ENCODE measurements around the gene LUC7L. TPM values are rescaled to one million over a fixed set of nuclear protein-coding genes. Genes with fewer than 3 reads are reported as not detected.
"Not testable (repeated sequence)": the region's sequence is repeated elsewhere in the genome, so short reads cannot be mapped to it uniquely, and the experiment has no call there.

Gene LUC7L
- total and polyA plus RNA-seq, 5 donors from 2014 or later = 8.9 to 152 (median 9.8) TPM

DNA sequence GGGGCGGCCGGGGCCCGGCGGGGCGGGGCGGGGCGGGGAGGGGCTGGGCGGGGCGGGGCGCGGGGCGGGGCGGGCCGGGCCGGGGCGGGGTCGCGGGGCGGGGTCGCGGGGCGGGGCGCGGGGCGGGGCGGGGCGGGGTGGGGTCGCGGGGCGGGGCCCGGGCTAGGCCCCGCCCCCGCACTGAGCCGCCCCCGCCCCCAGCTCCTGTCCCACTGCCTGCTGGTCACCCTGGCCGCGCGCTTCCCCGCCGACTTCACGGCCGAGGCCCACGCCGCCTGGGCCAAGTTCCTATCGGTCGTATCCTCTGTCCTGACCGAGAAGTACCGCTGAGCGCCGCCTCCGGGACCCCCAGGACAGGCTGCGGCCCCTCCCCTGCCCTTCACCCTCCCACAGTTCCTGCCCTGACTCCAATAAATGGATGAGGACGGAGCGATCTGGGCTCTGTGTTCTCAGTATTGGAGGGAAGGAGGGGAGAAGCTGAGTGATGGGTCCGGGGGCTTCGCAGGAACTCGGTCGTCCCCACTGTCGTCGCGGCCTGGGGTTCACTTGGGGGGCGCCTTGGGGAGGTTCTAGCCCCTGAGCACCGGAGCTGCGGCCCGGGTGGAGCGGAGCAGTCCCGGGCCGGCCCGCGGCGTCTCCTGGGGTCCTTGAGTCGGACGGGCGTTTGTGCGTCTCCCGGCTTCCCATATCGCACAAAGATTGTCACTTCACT, 64.3 kb downstream of the LUC7L start:
- H3K27me3 ChIP-seq (ENCODE audit: control insufficient read depth, insufficient read depth, low read length) = peaks cover 4% of the 10 kb centered on the region
- peak overlapping the region in 2 of 4 donors; percentile 22 to 54 for H3K4me3 Mint-ChIP-seq
- ATAC-seq (ENCODE audit: low read depth in 2 of 2) = no peak

DNA sequence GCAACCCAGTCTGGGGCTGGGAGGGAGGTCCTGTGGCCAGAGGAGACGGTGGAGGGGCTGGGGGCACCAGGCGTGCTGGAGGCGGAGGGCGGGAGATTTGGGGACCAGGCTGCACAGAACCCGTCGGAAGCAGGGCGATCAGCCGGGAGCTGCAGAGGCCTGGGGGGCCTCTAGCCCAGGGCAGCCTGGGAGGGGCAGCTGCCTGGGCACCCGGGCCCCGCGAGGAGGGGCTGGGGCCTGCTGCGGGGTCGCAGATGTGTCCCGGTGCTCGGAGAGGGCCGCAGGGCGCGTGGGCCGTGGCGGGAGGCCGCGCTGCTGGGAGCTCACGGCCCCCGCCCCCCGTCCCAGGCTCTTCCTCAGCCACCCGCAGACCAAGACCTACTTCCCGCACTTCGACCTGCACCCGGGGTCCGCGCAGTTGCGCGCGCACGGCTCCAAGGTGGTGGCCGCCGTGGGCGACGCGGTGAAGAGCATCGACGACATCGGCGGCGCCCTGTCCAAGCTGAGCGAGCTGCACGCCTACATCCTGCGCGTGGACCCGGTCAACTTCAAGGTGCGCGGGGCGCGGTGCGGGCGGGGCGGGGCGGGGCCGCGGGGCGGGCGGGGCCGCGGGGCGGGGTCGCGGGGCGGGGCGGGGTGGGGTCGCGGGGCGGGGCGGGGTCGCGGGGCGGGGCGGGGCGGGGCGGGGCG, 65.0 kb downstream of the LUC7L start:
- not testable (repeated sequence) for H3K4me1 Mint-ChIP-seq; H3K27ac Mint-ChIP-seq; H3K4me3 Mint-ChIP-seq; H3K27me3 ChIP-seq (ENCODE audit: control insufficient read depth, insufficient read depth, low read length); H3K9me3 ChIP-seq (ENCODE audit: control insufficient read depth in 2 of 2, low read length in 2 of 2); H3K27ac ChIP-seq (ENCODE audit: insufficient read depth, low read length, poor library complexity, severe bottlenecking); H3K9me3 Mint-ChIP-seq; H3K36me3 Mint-ChIP-seq; H3K4me3 ChIP-seq (ENCODE audit: low read depth, low read length); DNase-seq; H3K36me3 ChIP-seq (ENCODE audit: control insufficient read depth, insufficient read depth, low read length)
- peaks cover 52% of the 10 kb centered on the region for H3K27me3 Mint-ChIP-seq
- peak in 1 of 2 donors; percentile 38 for ATAC-seq (ENCODE audit: low read depth in 2 of 2)
- H3K4me1 ChIP-seq (ENCODE audit: control insufficient read depth, insufficient read depth, low read length, poor library complexity, severe bottlenecking) = peaks cover 14% of the 10 kb centered on the region

More for the DNA sequence above, 64.3 kb downstream of the LUC7L start:
- Histone ChIP-seq H3K4me3 (ENCODE audit: low read depth, low read length) (no peak overlapping the region), H3K4me1 (ENCODE audit: control insufficient read depth, insufficient read depth, low read length, poor library complexity, severe bottlenecking) (peaks cover 14% of the 10 kb centered on the region), H3K36me3 (ENCODE audit: control insufficient read depth, insufficient read depth, low read length) (no peaks in the 10 kb centered on the region), H3K9me3 (ENCODE audit: control insufficient read depth in 2 of 2, low read length in 2 of 2) (no peaks in the 10 kb centered on the region), H3K27ac (ENCODE audit: insufficient read depth, low read length, poor library complexity, severe bottlenecking) (no peak overlapping the region)
- Mint-ChIP-seq H3K27me3 (peaks cover 57% of the 10 kb centered on the region), H3K36me3 (no peaks in the 10 kb centered on the region), H3K27ac (no peak overlapping the region), H3K9me3 (no peaks in the 10 kb centered on the region), H3K4me1 (peaks cover 0 to 6% (median 0%) of the 10 kb centered on the region in 4 donors)
- no peak for DNase-seq

DNA sequence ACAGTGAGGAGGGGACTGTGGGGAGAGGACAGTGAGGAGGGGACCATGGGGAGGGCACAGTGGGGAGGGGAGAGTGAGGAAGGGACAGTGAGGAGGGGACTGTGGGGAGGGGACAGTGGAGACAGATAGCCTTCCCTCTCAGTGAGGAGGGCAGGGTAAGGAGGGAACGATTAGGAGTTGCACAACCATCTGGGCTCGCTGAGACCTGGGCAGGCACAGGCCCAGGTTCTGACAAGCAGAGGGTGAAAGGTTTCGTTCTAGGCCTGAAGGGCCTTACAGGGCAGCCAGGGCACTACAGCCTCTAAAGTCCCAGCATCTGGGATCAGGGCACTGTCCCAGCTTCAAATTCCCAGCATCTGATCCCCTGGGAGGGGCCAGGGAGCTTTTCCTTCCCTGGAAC, 65.6 kb downstream of the LUC7L start:
- not testable (repeated sequence) for H3K36me3 Mint-ChIP-seq; H3K27ac Mint-ChIP-seq; H3K4me3 Mint-ChIP-seq; H3K4me1 Mint-ChIP-seq; ATAC-seq (ENCODE audit: low read depth in 2 of 2); H3K27ac ChIP-seq (ENCODE audit: insufficient read depth, low read length, poor library complexity, severe bottlenecking); H3K27me3 ChIP-seq (ENCODE audit: control insufficient read depth, insufficient read depth, low read length); H3K9me3 Mint-ChIP-seq; H3K4me3 ChIP-seq (ENCODE audit: low read depth, low read length); DNase-seq; H3K36me3 ChIP-seq (ENCODE audit: control insufficient read depth, insufficient read depth, low read length); H3K9me3 ChIP-seq (ENCODE audit: control insufficient read depth in 2 of 2, low read length in 2 of 2)
- peaks cover 52% of the 10 kb centered on the region for H3K27me3 Mint-ChIP-seq
- H3K4me1 ChIP-seq (ENCODE audit: control insufficient read depth, insufficient read depth, low read length, poor library complexity, severe bottlenecking) = peaks cover 14% of the 10 kb centered on the region

DNA sequence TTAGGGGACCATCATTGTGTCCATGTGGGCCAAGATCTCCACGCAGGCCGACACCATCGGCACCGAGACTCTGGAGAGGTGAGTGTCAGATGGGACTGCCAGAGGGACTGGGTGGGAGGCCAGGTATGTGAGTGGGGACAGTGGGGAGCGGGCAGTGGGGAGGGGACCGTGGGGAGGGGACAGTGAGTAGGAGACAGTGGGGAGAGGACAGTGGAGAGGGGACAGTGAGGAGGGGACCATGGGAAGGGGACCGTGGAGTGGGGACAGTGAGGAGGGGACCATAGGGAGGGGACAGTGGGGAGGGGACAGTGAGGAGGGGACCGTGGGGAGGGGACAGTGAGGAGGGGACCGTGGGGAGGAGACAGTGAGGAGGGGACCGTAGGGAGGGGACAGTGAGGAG, 66.1 kb downstream of the LUC7L start:
- not testable (repeated sequence) for H3K4me3 Mint-ChIP-seq; H3K36me3 ChIP-seq (ENCODE audit: control insufficient read depth, insufficient read depth, low read length); H3K9me3 Mint-ChIP-seq; H3K36me3 Mint-ChIP-seq; H3K4me3 ChIP-seq (ENCODE audit: low read depth, low read length); H3K9me3 ChIP-seq (ENCODE audit: control insufficient read depth in 2 of 2, low read length in 2 of 2); H3K4me1 Mint-ChIP-seq; H3K27ac Mint-ChIP-seq; DNase-seq; H3K27me3 ChIP-seq (ENCODE audit: control insufficient read depth, insufficient read depth, low read length); H3K27ac ChIP-seq (ENCODE audit: insufficient read depth, low read length, poor library complexity, severe bottlenecking); ATAC-seq (ENCODE audit: low read depth in 2 of 2)
- H3K4me1 ChIP-seq (ENCODE audit: control insufficient read depth, insufficient read depth, low read length, poor library complexity, severe bottlenecking) = peaks cover 14% of the 10 kb centered on the region
- H3K27me3 Mint-ChIP-seq = peaks cover 50% of the 10 kb centered on the region

DNA sequence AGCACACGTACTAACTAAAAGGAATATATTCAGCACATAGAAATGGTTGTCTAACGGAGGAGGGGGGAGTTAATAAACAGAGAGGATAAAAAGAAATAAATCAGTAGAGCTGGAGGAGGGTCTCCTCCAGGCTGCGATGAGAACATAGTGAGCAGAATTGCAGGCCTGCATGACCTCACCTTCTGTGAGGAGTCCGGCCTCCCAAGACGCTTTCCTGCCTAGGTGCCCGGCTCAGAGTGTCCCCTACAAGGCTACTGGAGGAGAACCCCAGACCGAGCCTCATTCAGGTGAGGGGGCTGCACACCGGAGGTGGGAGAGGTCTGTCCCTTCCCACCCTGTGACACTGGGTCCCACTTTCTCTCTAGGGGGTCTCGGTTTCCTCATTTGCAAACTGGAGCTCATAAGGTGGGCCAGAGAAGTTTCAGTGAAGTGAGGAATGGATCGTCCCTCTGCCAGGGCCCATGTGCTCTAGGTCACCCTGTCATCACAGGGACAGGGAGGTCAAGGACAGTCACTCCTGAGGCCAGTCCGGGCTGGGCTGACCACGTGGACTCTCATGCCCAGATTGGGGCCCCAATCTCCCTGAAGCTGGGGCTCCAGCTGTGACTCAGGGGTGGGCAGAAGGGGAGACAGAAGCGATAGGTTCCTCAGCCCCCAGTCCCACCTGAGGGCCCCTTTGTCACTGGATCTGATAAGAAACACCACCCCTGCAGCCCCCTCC, 66.8 kb downstream of the LUC7L start:
- peaks cover 46% of the 10 kb centered on the region for H3K27me3 Mint-ChIP-seq
- H3K9me3 Mint-ChIP-seq = no peaks in the 10 kb centered on the region
- H3K27ac Mint-ChIP-seq = no peak overlapping the region
- no peaks in the 10 kb centered on the region for H3K9me3 ChIP-seq (ENCODE audit: control insufficient read depth in 2 of 2, low read length in 2 of 2)
- DNase-seq (no peak), ATAC-seq (ENCODE audit: low read depth in 2 of 2) (no peak)
- H3K4me3 Mint-ChIP-seq = no peak overlapping the region
- H3K27ac ChIP-seq (ENCODE audit: insufficient read depth, low read length, poor library complexity, severe bottlenecking) = no peak overlapping the region
- peaks cover 14% of the 10 kb centered on the region for H3K4me1 ChIP-seq (ENCODE audit: control insufficient read depth, insufficient read depth, low read length, poor library complexity, severe bottlenecking)
- no peaks in the 10 kb centered on the region for H3K36me3 ChIP-seq (ENCODE audit: control insufficient read depth, insufficient read depth, low read length)
- peaks cover 4% of the 10 kb centered on the region for H3K36me3 Mint-ChIP-seq
- H3K4me1 Mint-ChIP-seq = peaks cover 0 to 6% (median 0%) of the 10 kb centered on the region in 4 donors
- peaks cover 4% of the 10 kb centered on the region for H3K27me3 ChIP-seq (ENCODE audit: control insufficient read depth, insufficient read depth, low read length)
- H3K4me3 ChIP-seq (ENCODE audit: low read depth, low read length) = no peak overlapping the region

DNA sequence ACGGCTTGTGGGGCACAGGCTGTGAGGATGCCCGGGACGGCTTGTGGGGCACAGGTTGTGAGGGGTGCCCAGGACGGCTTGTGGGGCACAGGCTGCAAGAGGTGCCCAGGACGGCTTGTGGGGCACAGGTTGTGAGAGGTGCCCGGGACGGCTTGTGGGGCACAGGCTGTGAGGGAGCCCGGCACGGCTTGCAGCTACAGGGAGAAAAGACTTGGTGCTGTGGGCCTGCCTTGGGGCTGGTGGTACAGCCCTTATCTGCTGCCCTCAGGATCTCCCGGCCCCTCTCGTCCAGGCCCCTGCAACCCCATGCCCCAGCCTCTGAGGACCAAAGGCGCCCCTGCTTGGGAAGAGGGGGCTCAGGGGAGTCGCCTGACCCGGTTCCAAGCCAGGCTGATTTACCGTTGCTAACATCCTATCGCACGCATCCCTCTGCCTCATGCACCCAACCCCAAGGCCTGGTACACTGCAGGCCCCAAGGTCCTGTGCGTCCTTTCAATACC, 68.5 kb downstream of the LUC7L start:
- no peak overlapping the region for H3K4me3 Mint-ChIP-seq
- no peaks in the 10 kb centered on the region for H3K9me3 Mint-ChIP-seq
- no peaks in the 10 kb centered on the region for H3K9me3 ChIP-seq (ENCODE audit: control insufficient read depth in 2 of 2, low read length in 2 of 2)
- no peak overlapping the region for H3K27ac ChIP-seq (ENCODE audit: insufficient read depth, low read length, poor library complexity, severe bottlenecking)
- peaks cover 0 to 2% (median 0%) of the 10 kb centered on the region in 4 donors for H3K4me1 Mint-ChIP-seq
- H3K27me3 Mint-ChIP-seq = peaks cover 51% of the 10 kb centered on the region
- DNase-seq (no peak), ATAC-seq (ENCODE audit: low read depth in 2 of 2) (no peak)
- peaks cover 4% of the 10 kb centered on the region for H3K36me3 Mint-ChIP-seq
- no peaks in the 10 kb centered on the region for H3K36me3 ChIP-seq (ENCODE audit: control insufficient read depth, insufficient read depth, low read length)
- no peak overlapping the region for H3K27ac Mint-ChIP-seq
- no peak overlapping the region for H3K4me3 ChIP-seq (ENCODE audit: low read depth, low read length)
- peaks cover 1% of the 10 kb centered on the region for H3K27me3 ChIP-seq (ENCODE audit: control insufficient read depth, insufficient read depth, low read length)
- peaks cover 8% of the 10 kb centered on the region for H3K4me1 ChIP-seq (ENCODE audit: control insufficient read depth, insufficient read depth, low read length, poor library complexity, severe bottlenecking)

DNA sequence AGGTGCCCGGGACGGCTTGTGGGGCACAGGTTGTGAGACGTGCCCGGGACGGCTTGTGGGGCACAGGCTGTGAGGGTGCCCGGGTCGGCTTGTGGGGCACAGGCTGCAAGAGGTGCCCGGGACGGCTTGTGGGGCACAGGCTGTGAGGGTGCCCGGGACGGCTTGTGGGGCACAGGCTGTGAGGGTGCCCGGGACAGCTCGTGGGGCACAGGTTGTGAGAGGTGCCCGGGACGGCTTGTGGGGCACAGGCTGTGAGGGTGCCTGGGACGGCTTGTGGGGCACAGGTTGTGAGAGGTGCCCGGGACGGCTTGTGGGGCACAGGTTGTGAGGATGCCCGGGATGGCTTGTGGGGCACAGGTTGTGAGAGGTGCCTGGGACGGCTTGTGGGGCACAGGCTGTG, 69.0 kb downstream of the LUC7L start:
- H3K4me3 ChIP-seq (ENCODE audit: low read depth, low read length); H3K36me3 Mint-ChIP-seq; DNase-seq; H3K27ac Mint-ChIP-seq; H3K36me3 ChIP-seq (ENCODE audit: control insufficient read depth, insufficient read depth, low read length); H3K9me3 Mint-ChIP-seq; H3K4me3 Mint-ChIP-seq; ATAC-seq (ENCODE audit: low read depth in 2 of 2); H3K9me3 ChIP-seq (ENCODE audit: control insufficient read depth in 2 of 2, low read length in 2 of 2); H3K4me1 ChIP-seq (ENCODE audit: control insufficient read depth, insufficient read depth, low read length, poor library complexity, severe bottlenecking); H3K4me1 Mint-ChIP-seq; H3K27me3 ChIP-seq (ENCODE audit: control insufficient read depth, insufficient read depth, low read length); H3K27ac ChIP-seq (ENCODE audit: insufficient read depth, low read length, poor library complexity, severe bottlenecking): not testable (repeated sequence)
- H3K27me3 Mint-ChIP-seq = peaks cover 54% of the 10 kb centered on the region

Measured in CD4-positive, CD25-positive, alpha-beta regulatory T cell (primary cell).